SJCRH30 (cell line): ENCODE measurements around the gene SPATA32. TPM values are rescaled to one million over a fixed set of nuclear protein-coding genes. Genes with fewer than 3 reads are reported as not detected.

Source experiments
- total RNA-seq: library from RNA; depleted of rRNA; stranded (reverse); fragments of >200 nt; shearing (Covaris generic); gene quantifications from 2 replicates; pipeline ENCODE4 v1.2.3, GENCODE V29; 2014; rRNA removed

The SPATA32 gene
- total RNA-seq, 1 experiment from 2014 or later = 0.08 TPM

Other genes starting within 250 kb of the SPATA32 start
- 43.3 and 45.1 TPM in 2 replicates for gene DCAKD, start 210.5 kb downstream of the SPATA32 start, total RNA-seq
- 69.9 and 72.0 TPM in 2 replicates for gene NMT1, start 200.8 kb downstream of the SPATA32 start, total RNA-seq
- gene PLCD3, start 129.6 kb downstream of the SPATA32 start, total RNA-seq = 5.8 and 8.2 TPM in 2 replicates
- 0.33 and 0.61 TPM in 2 replicates for gene ACBD4, start 126.4 kb downstream of the SPATA32 start, total RNA-seq
- 9.7 and 10.5 TPM in 2 replicates for gene HEXIM1, start 113.6 kb downstream of the SPATA32 start, total RNA-seq
- 6.2 and 6.3 TPM in 2 replicates for gene HEXIM2, start 100.2 kb downstream of the SPATA32 start, total RNA-seq
- gene FMNL1, start 40.2 kb downstream of the SPATA32 start, total RNA-seq = 0.91 and 1.1 TPM in 2 replicates
- gene MAP3K14, start 54.9 kb upstream of the SPATA32 start, total RNA-seq = 3.9 and 4.7 TPM in 2 replicates
- gene ARHGAP27, start 170.8 kb upstream of the SPATA32 start, total RNA-seq = 1.2 and 2.2 TPM in 2 replicates
- 15.4 and 17.0 TPM in 2 replicates for gene PLEKHM1, start 228.6 kb upstream of the SPATA32 start, total RNA-seq